ENCODE measurements around the gene AEN. TPM values are rescaled to one million over a fixed set of nuclear protein-coding genes. Genes with fewer than 3 reads are reported as not detected.
A peak's percentile ranks its signal among the peaks of the same experiment; 100 is the strongest.

The AEN gene
- total and polyA plus RNA-seq, 8 donors, result 1.8 to 35.3 (median 14.3) TPM

DNA sequence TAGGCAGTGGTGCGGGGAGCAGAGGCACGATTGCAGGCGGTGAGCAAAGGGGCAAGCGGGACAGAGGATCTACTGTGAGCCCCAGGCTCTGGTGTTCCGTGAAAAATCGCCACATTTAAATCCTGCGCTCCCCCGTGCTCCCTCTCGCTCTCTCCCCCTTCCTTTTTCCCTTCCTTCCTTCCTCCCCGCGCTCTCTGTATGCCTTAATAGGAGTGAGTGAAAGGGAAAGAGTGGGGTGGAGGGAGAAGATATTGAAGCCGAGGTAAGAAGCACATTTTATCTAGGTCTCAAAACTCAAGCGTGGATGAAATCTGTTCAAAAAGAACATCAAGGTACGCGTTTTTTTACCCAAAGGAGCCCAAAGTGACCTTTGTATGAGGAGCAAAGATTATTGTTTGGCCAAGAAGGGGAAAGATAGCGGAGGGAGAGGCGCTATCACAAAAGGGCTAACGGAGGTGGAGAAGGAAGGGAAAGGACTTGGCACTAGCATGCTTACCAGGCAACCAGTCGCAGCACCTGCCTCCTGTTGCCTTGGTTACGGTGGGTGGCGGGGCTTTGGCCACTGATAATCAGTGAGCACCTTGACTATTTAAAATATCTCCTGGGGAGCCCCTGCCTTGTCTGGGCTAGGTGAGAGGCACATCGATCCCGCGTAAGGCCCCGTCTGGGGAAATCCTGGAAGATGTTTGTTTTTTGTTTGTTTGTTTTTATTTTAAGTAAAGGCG lies 14.9 kb upstream of the AEN start:
- Histone ChIP-seq H3K27me3 (peaks cover 14 to 80% (median 42%) of the 10 kb centered on the region in 3 donors), H3K36me3 (no peaks in the 10 kb centered on the region), H3K9me3 (no peaks in the 10 kb centered on the region), H3K4me1 (peaks cover 14 to 26% (median 21%) of the 10 kb centered on the region in 4 donors), H3K27ac (no peak overlapping the region), H3K4me3 (peak overlapping the region in 1 of 4 donors; percentile 6)
- no peak for DNase-seq
- intact Hi-C loops (cut with DNase I; ENCODE audit: low total_unique reads), result no loop called here
- TF ChIP-seq EP300 (IDR thresholded peaks at IDR 0.05), result no peak
- TF ChIP-seq, protein P1, sequence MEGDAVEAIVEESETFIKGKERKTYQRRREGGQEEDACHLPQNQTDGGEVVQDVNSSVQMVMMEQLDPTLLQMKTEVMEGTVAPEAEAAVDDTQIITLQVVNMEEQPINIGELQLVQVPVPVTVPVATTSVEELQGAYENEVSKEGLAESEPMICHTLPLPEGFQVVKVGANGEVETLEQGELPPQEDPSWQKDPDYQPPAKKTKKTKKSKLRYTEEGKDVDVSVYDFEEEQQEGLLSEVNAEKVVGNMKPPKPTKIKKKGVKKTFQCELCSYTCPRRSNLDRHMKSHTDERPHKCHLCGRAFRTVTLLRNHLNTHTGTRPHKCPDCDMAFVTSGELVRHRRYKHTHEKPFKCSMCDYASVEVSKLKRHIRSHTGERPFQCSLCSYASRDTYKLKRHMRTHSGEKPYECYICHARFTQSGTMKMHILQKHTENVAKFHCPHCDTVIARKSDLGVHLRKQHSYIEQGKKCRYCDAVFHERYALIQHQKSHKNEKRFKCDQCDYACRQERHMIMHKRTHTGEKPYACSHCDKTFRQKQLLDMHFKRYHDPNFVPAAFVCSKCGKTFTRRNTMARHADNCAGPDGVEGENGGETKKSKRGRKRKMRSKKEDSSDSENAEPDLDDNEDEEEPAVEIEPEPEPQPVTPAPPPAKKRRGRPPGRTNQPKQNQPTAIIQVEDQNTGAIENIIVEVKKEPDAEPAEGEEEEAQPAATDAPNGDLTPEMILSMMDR (IDR thresholded peaks at IDR 0.05), result no peak
- TF ChIP-seq POLR2AphosphoS5 (IDR thresholded peaks at IDR 0.05), result no peak
- TF ChIP-seq POLR2A (IDR thresholded peaks at IDR 0.05), result no peak
- 9 to 17% (median 14%) methylated on average over 25 to 26 of the region's 26 CpGs for WGBS, 5 donors

DNA sequence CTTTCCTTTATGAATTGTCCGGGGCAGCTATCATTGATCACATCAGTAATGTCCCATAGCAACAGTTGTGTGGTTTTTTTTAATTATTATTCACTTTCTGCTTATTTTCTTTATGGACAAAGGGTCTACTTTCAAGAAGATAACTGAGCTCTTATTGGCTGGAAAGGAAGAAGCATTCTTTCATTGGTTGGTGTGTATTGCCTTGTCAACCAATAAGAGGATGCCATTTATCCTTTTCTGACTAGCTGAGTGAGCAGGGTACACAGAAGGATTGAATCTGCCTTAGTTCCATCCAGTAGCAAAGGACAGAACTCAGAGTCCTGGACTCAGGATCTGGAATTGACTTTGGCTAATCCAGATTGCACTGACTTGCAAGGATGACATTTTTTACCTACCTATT lies 13.2 kb upstream of the AEN start:
- Histone ChIP-seq H3K36me3 (no peaks in the 10 kb centered on the region), H3K27ac (no peak overlapping the region), H3K4me3 (no peak overlapping the region), H3K9me3 (no peaks in the 10 kb centered on the region), H3K27me3 (peaks cover 14 to 72% (median 42%) of the 10 kb centered on the region in 3 donors), H3K4me1 (peaks cover 14 to 26% (median 21%) of the 10 kb centered on the region in 4 donors)
- 63 to 90% (median 78%) methylated on average over 1 of the region's 1 CpG for WGBS, 5 donors
- DNase-seq, result no peak
- intact Hi-C loops (cut with DNase I; ENCODE audit: low total_unique reads), result no loop called here
- TF ChIP-seq, protein P1 (IDR thresholded peaks at IDR 0.05), result no peak
- TF ChIP-seq POLR2AphosphoS5 (IDR thresholded peaks at IDR 0.05) (no peak), EP300 (IDR thresholded peaks at IDR 0.05) (no peak), POLR2A (IDR thresholded peaks at IDR 0.05) (no peak)

DNA sequence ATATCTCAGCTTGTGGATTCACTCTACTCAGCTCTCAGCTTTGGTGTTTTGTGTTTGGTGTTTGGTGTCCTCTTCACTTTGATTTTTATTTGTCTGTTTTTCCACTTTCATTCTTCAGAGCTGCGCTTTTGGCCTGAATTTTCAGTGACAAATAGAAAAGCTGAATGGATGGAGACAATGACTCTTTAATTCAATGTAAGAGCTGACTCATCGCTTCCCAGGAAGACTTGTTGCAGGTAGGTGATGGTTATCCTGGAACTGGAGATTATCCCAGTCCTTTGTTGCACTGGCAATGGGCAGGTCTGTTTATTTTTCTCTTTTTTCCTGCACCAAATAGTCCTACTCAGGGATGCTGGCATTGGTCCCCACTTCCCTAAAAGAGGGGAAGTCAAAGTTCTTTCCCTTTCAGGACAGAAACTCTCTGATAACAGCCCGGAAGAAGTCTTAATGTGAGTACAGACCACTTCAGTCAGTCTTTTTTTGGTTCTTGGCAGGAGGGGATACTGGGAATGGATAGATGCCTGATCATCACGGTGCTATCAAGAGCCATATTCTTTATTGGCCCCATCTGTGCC lies 12.4 kb upstream of the AEN start:
- no peak for TF ChIP-seq POLR2AphosphoS5 (IDR thresholded peaks at IDR 0.05)
- TF ChIP-seq, protein P1 (IDR thresholded peaks at IDR 0.05), result no peak
- TF ChIP-seq EP300 (IDR thresholded peaks at IDR 0.05), result no peak
- no peak for TF ChIP-seq POLR2A (IDR thresholded peaks at IDR 0.05)
- no peaks in the 10 kb centered on the region for H3K9me3 ChIP-seq
- DNase-seq, result no peak
- peaks cover 14 to 66% (median 41%) of the 10 kb centered on the region in 3 donors for H3K27me3 ChIP-seq
- H3K4me1 ChIP-seq, result peaks cover 14 to 26% (median 21%) of the 10 kb centered on the region in 4 donors
- no peak overlapping the region for H3K27ac ChIP-seq
- intact Hi-C loops (cut with DNase I; ENCODE audit: low total_unique reads), result no loop called here
- WGBS, 5 donors, result 76 to 81% (median 78%) methylated on average over 4 of the region's 4 CpGs
- no peak overlapping the region for H3K4me3 ChIP-seq
- no peaks in the 10 kb centered on the region for H3K36me3 ChIP-seq

DNA sequence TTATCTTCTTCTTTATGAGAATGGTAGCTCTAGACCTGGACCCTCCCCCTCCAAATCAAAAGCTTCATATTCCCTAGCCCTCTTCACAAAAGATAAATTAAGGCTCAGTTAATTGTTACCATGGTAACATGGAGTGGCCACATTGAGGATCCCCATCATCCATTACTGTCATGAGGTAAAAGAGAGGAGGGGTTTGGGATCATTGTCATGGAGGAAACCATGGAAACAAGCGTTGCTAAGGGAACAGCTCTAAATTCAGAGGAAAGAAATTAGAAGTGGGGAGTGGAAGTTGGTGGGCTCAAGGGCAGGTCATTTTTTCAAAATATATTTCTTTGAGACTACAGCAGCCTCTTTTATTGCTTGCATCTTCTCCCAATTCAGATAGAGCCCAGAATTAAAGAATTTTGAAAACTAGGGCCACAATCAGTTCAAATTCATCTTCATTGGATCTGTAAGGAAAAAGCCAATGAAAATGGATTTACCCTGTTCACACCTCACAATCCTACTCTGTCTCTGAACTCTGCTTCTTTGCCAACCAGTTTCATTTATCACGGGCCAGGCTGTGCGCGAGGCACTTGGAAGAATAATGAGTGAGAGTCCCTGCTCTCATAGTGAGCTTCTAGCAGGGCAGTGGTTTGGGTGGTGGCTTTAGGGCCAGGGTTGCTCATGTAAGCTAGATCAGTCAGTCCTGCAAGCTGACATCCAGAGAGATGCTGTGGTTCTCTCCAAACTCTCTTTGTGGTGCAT lies 11.6 kb upstream of the AEN start:
- intact Hi-C loops (cut with DNase I; ENCODE audit: low total_unique reads), result loop anchor here (10.0 kb wide), 1 partner anchor 135 kb away; no protein-coding TSS in a partner anchor
- peaks cover 10 to 23% (median 20%) of the 10 kb centered on the region in 4 donors for H3K4me1 ChIP-seq
- H3K27me3 ChIP-seq, result peaks cover 13 to 58% (median 32%) of the 10 kb centered on the region in 3 donors
- no peak overlapping the region for H3K27ac ChIP-seq
- DNase-seq, result no peak
- whole genome bisulfite sequencing, 5 donors, result 63 to 74% (median 68%) methylated on average over 4 of the region's 4 CpGs
- H3K9me3 ChIP-seq, result no peaks in the 10 kb centered on the region
- TF ChIP-seq POLR2AphosphoS5 (IDR thresholded peaks at IDR 0.05) (no peak), EP300 (IDR thresholded peaks at IDR 0.05) (no peak), POLR2A (IDR thresholded peaks at IDR 0.05) (no peak)
- TF ChIP-seq, protein P1 (IDR thresholded peaks at IDR 0.05), result no peak
- H3K36me3 ChIP-seq, result no peaks in the 10 kb centered on the region
- H3K4me3 ChIP-seq, result no peak overlapping the region
